ENCODE measurements around the gene CYB5R4.

GRCh38 chr6:83901624-83902023 lies 42.1 kb downstream of the CYB5R4 start:
- TF ChIP-seq CTCF (IDR thresholded peaks at IDR 0.05 in 4 of 5, conservative IDR thresholded peaks at IDR 0.05 in 1 of 5) (no peak), POLR2A (IDR thresholded peaks at IDR 0.05) (no peak)

All from gastrocnemius medialis (tissue), 4 donors.